WI38 (cell line): ENCODE measurements around the gene RFX7.

Source experiments
- H3K4me3 ChIP-seq: 2 replicates; pipeline ENCODE4 v1.5.1; 2011; ENCODE audit warnings: low read depth, mild to moderate bottlenecking, control low read depth, low read length
- CTCF ChIP-seq: IDR thresholded peaks from 2 replicates; pipeline ENCODE4 v1.5.1; 2012; ENCODE audit warnings: low read depth, mild to moderate bottlenecking, control low read depth, low read length

Gene RFX7

GRCh38 chr15:56248311-56248992 is 4.8 kb upstream of the RFX7 start:
- H3K4me3 ChIP-seq, result no peak overlapping the region
- TF ChIP-seq CTCF, result no peak

DNA sequence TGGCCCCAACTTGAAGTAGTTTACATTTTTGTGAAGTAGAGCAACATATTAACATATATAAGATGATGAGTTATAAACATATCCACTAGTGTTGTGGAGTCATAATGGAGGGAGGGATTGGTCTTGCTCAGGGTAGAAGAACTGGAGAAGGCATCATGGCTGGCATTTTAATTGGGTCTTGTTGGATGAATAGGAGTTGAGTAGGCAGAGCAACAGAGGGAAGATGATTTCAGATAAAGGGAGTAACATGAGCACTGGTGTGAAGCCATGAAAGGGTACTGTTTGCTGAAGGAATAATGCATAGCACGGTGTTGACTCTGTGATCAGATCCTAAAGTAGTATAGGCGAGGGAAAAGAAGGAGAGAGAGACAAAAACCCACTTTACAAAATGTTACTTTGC is 3.6 kb upstream of the RFX7 start:
- no peak for TF ChIP-seq CTCF
- no peak overlapping the region for H3K4me3 ChIP-seq

GRCh38 chr15:56245871-56246814 is 2.5 kb upstream of the RFX7 start:
- peak overlapping the region; percentile 31 for H3K4me3 ChIP-seq
- TF ChIP-seq CTCF, result peak; percentile 100

- H3K4me3 ChIP-seq, result peak overlapping the region; percentile 86
- no peak for TF ChIP-seq CTCF
Measured at GRCh38 chr15:56244811-56245576, 1.3 kb upstream of the RFX7 start.

DNA sequence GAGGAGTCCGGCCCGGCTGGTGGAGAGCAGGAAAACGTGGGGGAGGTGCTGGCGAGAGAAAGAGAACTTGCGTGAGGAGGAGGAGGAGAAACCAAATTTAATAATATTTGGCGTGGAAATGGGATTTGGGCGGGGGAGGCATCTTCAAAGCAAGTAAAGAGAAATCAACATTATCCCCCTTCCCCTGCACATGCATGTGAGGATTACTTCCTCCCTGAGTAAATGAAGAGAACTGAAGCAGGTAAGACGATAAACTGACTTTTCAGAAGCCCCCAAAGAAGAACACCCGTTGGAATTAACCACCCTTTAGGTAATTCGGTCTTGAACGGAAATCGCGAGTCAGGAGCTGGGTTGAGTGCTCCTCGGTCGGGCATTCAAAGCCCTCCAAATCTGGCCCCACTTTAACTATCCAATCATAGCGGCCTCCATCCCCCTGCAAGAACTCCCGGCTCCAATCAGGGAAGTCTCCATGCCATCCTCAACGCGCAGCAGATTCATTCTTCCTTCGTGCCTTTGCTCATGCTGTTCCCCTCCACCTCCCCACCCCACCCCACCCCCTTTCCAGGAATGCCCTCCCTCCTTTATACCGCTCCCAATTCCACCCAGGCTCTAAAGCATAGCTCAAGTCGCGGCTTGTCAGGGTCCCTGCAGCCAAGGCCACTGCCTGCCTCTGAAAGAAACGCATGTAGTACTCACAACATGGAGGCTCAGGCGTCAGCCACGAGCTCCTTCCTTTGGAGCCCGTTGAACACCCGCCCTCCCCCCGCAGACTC is 545 bp upstream of the RFX7 start:
- TF ChIP-seq CTCF, result no peak
- peak overlapping the region; percentile 86 for H3K4me3 ChIP-seq

DNA sequence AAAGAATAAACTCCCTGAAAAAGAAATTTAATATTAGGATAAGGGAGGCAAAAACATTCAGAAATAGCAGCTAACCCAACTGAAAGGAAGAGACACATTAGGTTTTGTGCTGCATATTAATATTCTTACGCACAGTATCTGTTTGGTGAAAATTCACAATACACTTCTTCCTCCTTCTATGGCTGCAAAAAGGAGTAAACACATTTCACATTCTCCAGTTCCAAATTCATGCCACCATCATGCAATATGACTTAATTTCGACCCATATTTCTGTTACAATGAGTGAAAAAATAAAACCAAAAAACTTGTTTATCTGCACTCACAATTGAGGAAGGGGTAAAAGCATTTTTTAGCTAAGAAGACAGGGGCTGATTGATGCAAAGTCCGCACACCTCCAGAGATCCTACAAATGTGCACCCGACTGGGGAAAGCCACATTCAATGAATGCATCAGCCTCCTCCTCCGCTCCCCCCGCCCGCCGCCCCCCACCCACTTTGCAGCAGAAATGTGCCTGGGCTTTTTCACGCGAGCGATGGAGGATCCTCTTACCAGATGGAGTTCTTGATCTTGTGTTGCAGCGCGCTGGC is 1.0 kb downstream of the RFX7 start:
- no peak for TF ChIP-seq CTCF

More for the DNA sequence above, 1.0 kb downstream of the RFX7 start:
- peak overlapping the region; percentile 86 for H3K4me3 ChIP-seq
